ENCODE data around the gene NOC2L.

The NOC2L gene

DNA sequence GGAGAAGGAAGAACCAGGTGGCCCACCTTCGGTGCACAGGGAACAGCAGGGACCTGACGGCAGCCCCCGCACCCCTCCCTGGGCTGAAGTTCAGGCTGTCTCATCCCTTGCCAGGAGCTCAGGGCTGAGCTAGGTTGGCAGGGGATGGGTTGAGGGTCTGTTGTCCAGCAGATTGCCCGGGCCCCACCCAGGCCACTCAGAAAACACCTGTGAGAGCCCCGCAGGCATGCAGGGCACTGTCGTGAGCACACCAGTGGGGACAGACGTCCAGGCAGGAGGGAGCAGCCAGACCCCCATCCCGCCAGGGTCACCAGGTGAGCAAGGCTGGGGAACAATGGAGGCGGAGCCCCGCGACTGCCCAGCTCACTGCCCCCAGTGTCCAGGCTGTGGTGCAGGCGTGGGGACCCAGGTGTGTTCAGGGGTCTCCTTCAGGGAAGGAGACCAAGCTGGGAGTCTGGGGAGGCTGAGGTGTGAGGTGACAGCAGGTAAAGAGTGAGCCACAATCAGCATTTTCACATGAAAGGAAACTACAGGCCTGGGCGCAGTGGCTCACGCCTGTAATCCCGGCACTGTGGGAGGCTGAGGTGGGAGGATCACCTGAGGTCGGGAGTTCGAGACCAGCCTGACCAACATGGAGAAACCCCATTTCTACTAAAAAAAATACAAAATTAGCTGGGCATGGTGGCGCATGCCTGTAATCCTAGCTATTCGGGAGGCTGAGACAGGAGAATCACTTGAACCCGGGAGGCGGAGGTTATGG, 44.7 kb downstream of the NOC2L start:
- DNase-seq (ENCODE audit: insufficient read length, low spot score): no peak
- no peak for FAIRE-seq

DNA sequence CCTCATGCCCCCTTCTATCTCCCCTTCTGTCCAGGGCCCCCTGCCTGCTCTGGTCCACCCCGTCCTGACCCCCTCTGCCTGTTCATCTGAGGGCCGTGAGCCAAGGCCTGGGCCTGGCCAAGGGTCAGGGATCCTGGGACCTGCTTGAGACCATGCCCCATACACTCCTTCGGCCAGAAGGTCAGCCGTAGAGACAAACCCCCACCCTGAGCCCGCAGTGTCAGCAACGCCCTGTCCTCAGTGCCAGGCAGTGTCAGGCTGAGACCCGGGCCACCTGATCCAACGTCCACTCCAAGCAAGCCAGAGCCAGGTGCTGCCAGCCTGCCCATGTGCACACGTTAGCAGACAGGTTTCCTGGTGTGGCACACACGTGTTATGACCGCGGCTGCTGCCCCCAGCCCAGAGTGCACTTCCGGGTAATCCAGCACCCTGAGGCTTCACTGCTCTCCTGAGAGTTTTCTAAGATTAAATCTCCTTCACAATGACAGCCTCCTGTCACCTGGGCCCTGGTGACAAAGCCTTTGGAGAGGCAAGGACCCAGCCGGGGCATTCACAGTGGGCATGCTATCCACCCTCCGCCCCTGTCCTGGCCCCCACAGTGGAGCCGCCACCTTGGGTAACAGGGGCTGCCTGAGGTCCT, 45.4 kb downstream of the NOC2L start:
- DNase-seq (ENCODE audit: insufficient read length, low spot score) (no peak), FAIRE-seq (no peak)
- TF ChIP-seq POLR2AphosphoS5 (IDR thresholded peaks at IDR 0.05; ENCODE audit: low read depth, low read length) (no peak), PAX5 (IDR thresholded peaks at IDR 0.05; ENCODE audit: insufficient read depth, low read length, severe bottlenecking) (no peak), POLR2A (IDR thresholded peaks at IDR 0.05; ENCODE audit: low read depth, low read length) (no peak), POU2F2 (IDR thresholded peaks at IDR 0.05; ENCODE audit: low read depth, low read length) (no peak), SPI1 (IDR thresholded peaks at IDR 0.05; ENCODE audit: low read depth, low read length) (no peak), TAF1 (IDR thresholded peaks at IDR 0.05; ENCODE audit: low read depth, low read length) (no peak)

More for the DNA sequence above, 44.7 kb downstream of the NOC2L start:
- no peak for TF ChIP-seq POLR2AphosphoS5 (IDR thresholded peaks at IDR 0.05; ENCODE audit: low read depth, low read length)
- no peak for TF ChIP-seq POU2F2 (IDR thresholded peaks at IDR 0.05; ENCODE audit: low read depth, low read length)
- TF ChIP-seq TAF1 (IDR thresholded peaks at IDR 0.05; ENCODE audit: low read depth, low read length): no peak
- TF ChIP-seq SPI1 (IDR thresholded peaks at IDR 0.05; ENCODE audit: low read depth, low read length): no peak
- no peak for TF ChIP-seq PAX5 (IDR thresholded peaks at IDR 0.05; ENCODE audit: insufficient read depth, low read length, severe bottlenecking)
- no peak for TF ChIP-seq POLR2A (IDR thresholded peaks at IDR 0.05; ENCODE audit: low read depth, low read length)

DNA sequence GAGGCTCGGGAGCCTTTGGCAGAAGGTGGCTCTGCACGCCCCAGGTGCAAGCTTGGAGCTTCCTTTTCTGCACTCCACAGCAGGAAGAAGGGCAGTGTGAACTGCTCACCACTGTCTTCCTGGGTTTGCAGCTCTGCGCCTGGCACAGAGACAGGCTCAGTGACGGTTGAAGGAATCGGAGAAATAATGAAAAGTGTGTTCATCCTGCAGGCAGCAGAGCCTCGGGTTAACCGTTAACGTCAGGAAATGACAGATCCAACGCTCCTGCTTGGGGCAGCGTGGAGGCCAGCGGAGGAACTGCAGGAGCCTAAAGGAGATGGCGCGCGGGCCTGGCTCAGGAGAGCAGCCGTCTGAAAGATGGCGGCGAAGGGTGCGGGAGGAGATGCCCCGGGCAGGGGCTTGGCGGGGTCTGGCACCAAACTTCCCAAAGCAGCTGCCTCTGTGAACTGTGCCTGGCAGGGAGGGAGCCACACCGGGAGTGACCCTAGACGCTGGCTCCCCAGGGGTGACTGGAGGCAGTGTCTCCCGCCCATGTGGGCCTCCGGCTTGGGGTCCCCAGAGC, 46.2 kb downstream of the NOC2L start:
- DNase-seq (ENCODE audit: insufficient read length, low spot score): no peak
- TF ChIP-seq POLR2AphosphoS5 (IDR thresholded peaks at IDR 0.05; ENCODE audit: low read depth, low read length): no peak
- no peak for FAIRE-seq

DNA sequence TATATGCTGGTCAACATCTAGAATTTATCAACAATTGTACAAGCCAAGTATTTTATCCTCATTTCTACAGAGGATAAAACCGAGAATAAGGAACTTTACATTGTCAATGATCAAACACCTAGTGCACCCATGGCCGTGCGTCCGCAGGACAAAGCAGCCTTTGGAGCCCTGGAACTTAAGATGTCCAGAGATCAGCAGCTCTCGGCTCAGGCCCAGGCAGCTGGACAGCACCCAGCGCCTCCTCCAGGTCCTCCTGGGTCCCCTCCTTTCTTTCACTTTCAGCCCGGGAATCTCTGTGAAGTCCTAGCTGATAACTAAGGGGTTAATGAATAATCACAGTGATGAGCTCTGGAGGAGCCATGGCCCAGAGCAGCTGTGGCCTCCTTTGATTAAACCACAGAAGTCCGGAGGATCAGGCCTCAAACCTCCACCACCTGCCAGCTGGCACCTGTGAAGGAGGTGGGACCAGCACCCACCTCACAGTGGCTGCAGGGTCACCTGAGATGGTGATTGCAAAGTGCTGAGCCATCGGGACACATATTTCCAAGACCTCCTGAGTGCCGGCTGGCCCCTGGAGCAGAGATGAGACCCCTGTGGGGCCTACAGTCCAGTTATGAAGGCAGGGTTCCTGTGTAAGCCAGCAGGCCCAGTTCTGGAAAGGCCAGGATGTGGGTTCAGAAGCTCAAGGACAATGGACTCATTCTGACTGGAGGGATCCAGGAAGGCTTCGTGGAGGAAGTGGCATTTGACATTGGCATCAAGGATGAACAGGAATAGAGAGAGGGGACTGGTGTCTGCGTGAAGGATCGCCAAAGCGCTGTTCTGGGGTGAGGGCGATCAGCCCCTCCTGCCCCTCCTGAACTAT, 46.9 kb downstream of the NOC2L start:
- no peak for TF ChIP-seq PAX5 (IDR thresholded peaks at IDR 0.05; ENCODE audit: insufficient read depth, low read length, severe bottlenecking)
- TF ChIP-seq POLR2A (IDR thresholded peaks at IDR 0.05; ENCODE audit: low read depth, low read length): no peak
- TF ChIP-seq POU2F2 (IDR thresholded peaks at IDR 0.05; ENCODE audit: low read depth, low read length): no peak
- DNase-seq (ENCODE audit: insufficient read length, low spot score) (no peak), FAIRE-seq (no peak)

DNA sequence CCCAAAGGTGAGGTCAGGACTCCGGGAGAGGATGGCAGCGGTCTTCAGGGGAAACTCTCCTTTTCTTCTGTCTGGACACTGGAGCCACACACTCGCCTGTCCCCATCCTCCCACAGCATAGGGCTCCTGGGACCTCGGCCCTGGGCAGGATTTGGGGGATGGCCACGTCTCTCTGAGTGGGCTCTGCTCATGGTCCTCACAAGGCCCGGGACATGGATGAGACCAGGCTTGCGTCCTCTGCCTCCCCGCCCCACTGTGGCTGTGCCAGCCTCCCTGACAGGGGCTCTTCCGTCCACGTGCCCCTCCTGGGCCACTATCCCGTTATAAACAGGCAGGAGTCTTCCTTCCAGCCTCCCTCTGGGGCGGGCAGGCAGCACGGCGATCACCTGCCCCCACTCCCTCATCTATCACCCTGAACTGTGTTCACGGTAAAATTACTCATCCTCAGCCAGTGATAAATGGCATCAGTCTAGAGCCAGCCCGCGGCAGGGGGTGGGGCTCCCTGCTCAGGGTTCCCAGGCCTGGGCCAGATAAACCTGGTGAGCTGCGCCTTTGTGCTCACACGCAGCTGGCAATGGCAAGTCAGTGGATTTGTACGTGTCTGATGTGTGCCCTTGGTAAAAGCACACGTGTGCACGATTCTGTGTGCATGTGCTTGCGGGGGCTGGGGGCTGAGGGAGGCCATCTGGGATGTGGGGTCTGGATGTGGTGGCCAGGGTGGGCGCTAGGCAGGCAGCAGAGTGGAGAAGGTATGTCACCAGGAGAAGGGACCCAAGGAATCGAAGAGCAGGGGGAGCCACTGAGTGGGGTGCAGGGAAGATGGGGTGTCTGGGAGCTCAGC, 48.0 kb downstream of the NOC2L start:
- DNase-seq (ENCODE audit: insufficient read length, low spot score) (peak; percentile 7), FAIRE-seq (no peak)
- TF ChIP-seq POLR2A (IDR thresholded peaks at IDR 0.05; ENCODE audit: low read depth, low read length) (no peak), SPI1 (IDR thresholded peaks at IDR 0.05; ENCODE audit: low read depth, low read length) (no peak), PAX5 (IDR thresholded peaks at IDR 0.05; ENCODE audit: insufficient read depth, low read length, severe bottlenecking) (no peak), POLR2AphosphoS5 (IDR thresholded peaks at IDR 0.05; ENCODE audit: low read depth, low read length) (no peak), POU2F2 (IDR thresholded peaks at IDR 0.05; ENCODE audit: low read depth, low read length) (no peak), TAF1 (IDR thresholded peaks at IDR 0.05; ENCODE audit: low read depth, low read length) (no peak)

DNA sequence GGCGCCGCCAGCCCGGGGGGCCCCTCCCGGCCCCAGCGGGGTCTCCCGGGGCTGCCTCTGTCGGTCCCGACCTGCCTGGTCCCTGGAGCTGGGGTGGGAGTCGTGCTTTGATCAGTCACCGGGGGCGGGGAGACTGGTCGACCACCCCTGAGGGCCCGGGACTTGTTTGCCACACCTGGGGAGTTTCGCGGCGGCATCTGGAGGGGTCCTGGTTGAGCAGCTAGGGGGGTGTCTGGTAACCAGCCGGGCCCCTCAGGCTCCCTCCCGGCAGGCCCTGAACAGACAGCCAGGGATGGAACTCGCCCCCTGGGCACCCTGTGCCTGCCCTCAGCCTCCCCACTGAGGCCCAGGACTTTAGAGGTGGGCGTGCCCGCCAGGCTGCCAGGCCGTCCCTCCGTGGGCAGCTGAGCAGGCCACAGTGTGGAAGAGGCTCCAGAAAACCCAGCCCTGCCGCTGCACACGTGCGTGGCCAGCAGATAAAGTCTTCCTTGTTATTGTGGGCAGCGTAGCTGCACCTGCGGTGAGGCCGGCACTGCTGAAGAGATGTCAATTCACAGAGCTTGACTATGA, 48.7 kb downstream of the NOC2L start:
- peak; percentile 17 for DNase-seq (ENCODE audit: insufficient read length, low spot score)
- TF ChIP-seq POLR2A (IDR thresholded peaks at IDR 0.05; ENCODE audit: low read depth, low read length): no peak
- no peak for TF ChIP-seq POU2F2 (IDR thresholded peaks at IDR 0.05; ENCODE audit: low read depth, low read length)
- TF ChIP-seq SPI1 (IDR thresholded peaks at IDR 0.05; ENCODE audit: low read depth, low read length): no peak
- TF ChIP-seq TAF1 (IDR thresholded peaks at IDR 0.05; ENCODE audit: low read depth, low read length): no peak
- no peak for TF ChIP-seq POLR2AphosphoS5 (IDR thresholded peaks at IDR 0.05; ENCODE audit: low read depth, low read length)
- no peak for TF ChIP-seq PAX5 (IDR thresholded peaks at IDR 0.05; ENCODE audit: insufficient read depth, low read length, severe bottlenecking)
- no peak for FAIRE-seq

DNA sequence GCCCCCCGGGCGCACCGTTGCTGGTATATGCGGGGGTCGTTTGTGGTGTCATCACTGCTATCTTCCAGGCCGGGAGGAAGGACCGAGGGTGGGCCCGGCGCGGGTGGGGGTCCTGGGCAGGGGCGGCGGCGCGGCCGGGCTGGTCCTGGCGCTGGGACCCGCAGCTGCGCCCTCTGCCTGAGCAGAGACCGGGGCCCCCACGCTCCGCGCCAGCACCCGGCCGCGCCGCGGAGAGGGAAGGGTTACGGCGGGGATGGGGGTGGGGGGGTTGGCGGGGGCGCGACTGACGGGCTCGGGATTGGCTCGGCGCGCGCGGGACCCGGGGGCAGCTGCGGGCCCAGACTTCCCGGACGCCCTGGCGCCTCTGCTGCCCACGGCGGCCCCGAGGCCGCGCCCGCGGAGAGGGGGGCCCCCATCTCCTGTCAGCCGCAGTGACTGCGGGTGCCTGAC, 49.2 kb downstream of the NOC2L start:
- no peak for FAIRE-seq
- TF ChIP-seq TAF1 (IDR thresholded peaks at IDR 0.05; ENCODE audit: low read depth, low read length): no peak
- DNase-seq (ENCODE audit: insufficient read length, low spot score): no peak

DNA sequence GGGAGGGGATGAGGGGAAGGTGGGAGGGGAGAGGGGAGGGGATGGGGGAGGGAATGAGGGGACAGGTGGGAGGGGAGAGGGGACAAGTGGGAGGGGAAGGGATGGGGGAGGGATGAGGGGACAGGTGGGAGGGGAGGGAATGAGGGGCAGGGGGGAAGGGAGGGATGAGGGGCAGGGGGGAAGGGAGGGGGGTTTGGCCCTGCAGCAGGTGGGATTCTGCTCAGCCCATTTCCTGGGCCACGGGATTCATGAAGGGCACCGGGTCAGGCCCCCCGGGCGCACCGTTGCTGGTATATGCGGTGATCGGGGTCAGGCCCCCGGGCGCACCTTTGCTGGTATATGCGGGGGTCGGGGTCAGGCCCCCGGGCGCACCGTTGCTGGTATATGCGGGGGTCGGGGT, 50.4 kb downstream of the NOC2L start:
- no peak for FAIRE-seq
- TF ChIP-seq PAX5 (IDR thresholded peaks at IDR 0.05; ENCODE audit: insufficient read depth, low read length, severe bottlenecking): no peak
- no peak for TF ChIP-seq POLR2A (IDR thresholded peaks at IDR 0.05; ENCODE audit: low read depth, low read length)
- TF ChIP-seq TAF1 (IDR thresholded peaks at IDR 0.05; ENCODE audit: low read depth, low read length): no peak
- TF ChIP-seq POU2F2 (IDR thresholded peaks at IDR 0.05; ENCODE audit: low read depth, low read length): no peak
- TF ChIP-seq POLR2AphosphoS5 (IDR thresholded peaks at IDR 0.05; ENCODE audit: low read depth, low read length): no peak
- TF ChIP-seq SPI1 (IDR thresholded peaks at IDR 0.05; ENCODE audit: low read depth, low read length): no peak
- DNase-seq (ENCODE audit: insufficient read length, low spot score): peak; percentile 6
